NCI-H1694 (cell line): Measurements from ENCODE around the gene RNGTT.

Experiments used
- DNase-seq: peaks from one replicate; lab custom pipeline; 2025; lab: John Stamatoyannopoulos, UW

The RNGTT gene

GRCh38 chr6:88655586-88655985 lies 307.8 kb downstream of the RNGTT start:
- DNase-seq = no peak

- DNase-seq = no peak
These were observed 309.5 kb downstream of the RNGTT start for GRCh38 chr6:88653936-88654335.

- DNase-seq = no peak
These were observed 312.0 kb downstream of the RNGTT start for GRCh38 chr6:88651400-88651799.

GRCh38 chr6:88650979-88651378 lies 312.4 kb downstream of the RNGTT start:
- no peak for DNase-seq

- peak; percentile 53 for DNase-seq
These were observed 313.3 kb downstream of the RNGTT start for GRCh38 chr6:88650029-88650619.

- DNase-seq = no peak
These were observed 322.1 kb downstream of the RNGTT start for GRCh38 chr6:88641178-88641903.

GRCh38 chr6:88637761-88638545 lies 325.5 kb downstream of the RNGTT start:
- DNase-seq = no peak

- DNase-seq = no peak
These were observed 326.5 kb downstream of the RNGTT start for GRCh38 chr6:88636871-88637270.

- no peak for DNase-seq
These were observed 329.6 kb downstream of the RNGTT start for GRCh38 chr6:88633782-88634181.

GRCh38 chr6:88631830-88632229 lies 331.6 kb downstream of the RNGTT start:
- no peak for DNase-seq

GRCh38 chr6:88629838-88630494 lies 333.5 kb downstream of the RNGTT start:
- DNase-seq = no peak

GRCh38 chr6:88626460-88626859 lies 337.0 kb downstream of the RNGTT start:
- DNase-seq = no peak

GRCh38 chr6:88623531-88623930 lies 339.9 kb downstream of the RNGTT start:
- DNase-seq = no peak

GRCh38 chr6:88619951-88620350 lies 343.5 kb downstream of the RNGTT start:
- no peak for DNase-seq

- no peak for DNase-seq
These were observed 347.0 kb downstream of the RNGTT start for GRCh38 chr6:88616380-88616779.

GRCh38 chr6:88614316-88614877 lies 349.0 kb downstream of the RNGTT start:
- DNase-seq = no peak

GRCh38 chr6:88612631-88613030 lies 350.8 kb downstream of the RNGTT start:
- DNase-seq = no peak

- DNase-seq = no peak
These were observed 351.7 kb downstream of the RNGTT start for GRCh38 chr6:88611721-88612120.

GRCh38 chr6:88609983-88610382 lies 353.4 kb downstream of the RNGTT start:
- no peak for DNase-seq

GRCh38 chr6:88605271-88605670 lies 358.1 kb downstream of the RNGTT start:
- no peak for DNase-seq

GRCh38 chr6:88599571-88599970 lies 363.8 kb downstream of the RNGTT start:
- no peak for DNase-seq

- DNase-seq = no peak
These were observed 366.6 kb downstream of the RNGTT start for GRCh38 chr6:88596801-88597200.
